HG03097 (cell line): ENCODE measurements around the gene DNAJB4.
A peak's percentile ranks its signal among the peaks of the same experiment; 100 is the strongest.
"Not testable (repeated sequence)": the region's sequence is repeated elsewhere in the genome, so short reads cannot be mapped to it uniquely, and the experiment has no call there.

Experiments used
- ATAC-seq: cut with Tn5 transposase; IDR thresholded peaks from one replicate; pipeline ENCODE4 v1.9.1; 2021; ENCODE audit not compliant: unreplicated experiment, low FRiP score

The DNAJB4 gene

GRCh38 chr1:78004719-78005447, at the start of gene DNAJB4:
Gene DNAJB4, plus strand, starts transcription at chr1:78004939. Its CDS starts 172 bp downstream, at chr1:78005111.
- peak; percentile 97 for ATAC-seq

GRCh38 chr1:77955709-77956108, 49.0 kb upstream of the DNAJB4 start:
- ATAC-seq, result no peak

GRCh38 chr1:77956464-77956863, 48.3 kb upstream of the DNAJB4 start:
- ATAC-seq, result no peak

- ATAC-seq, result no peak
Observed at GRCh38 chr1:77958391-77958790, 46.3 kb upstream of the DNAJB4 start.

- no peak for ATAC-seq
Observed at GRCh38 chr1:77958850-77959249, 45.9 kb upstream of the DNAJB4 start.

- no peak for ATAC-seq
Observed at GRCh38 chr1:77961392-77961791, 43.3 kb upstream of the DNAJB4 start.

- ATAC-seq, result no peak
Observed at GRCh38 chr1:77966291-77966690, 38.4 kb upstream of the DNAJB4 start.

- no peak for ATAC-seq
Observed at GRCh38 chr1:77970192-77970591, 34.5 kb upstream of the DNAJB4 start.

- no peak for ATAC-seq
Observed at GRCh38 chr1:77972080-77972479, 32.7 kb upstream of the DNAJB4 start.

GRCh38 chr1:77975386-77975785, 29.4 kb upstream of the DNAJB4 start:
- no peak for ATAC-seq

- no peak for ATAC-seq
Observed at GRCh38 chr1:77975907-77976306, 28.8 kb upstream of the DNAJB4 start.

GRCh38 chr1:77976433-77977076, 28.2 kb upstream of the DNAJB4 start:
- ATAC-seq, result no peak

GRCh38 chr1:77977989-77978292, 26.8 kb upstream of the DNAJB4 start:
- no peak for ATAC-seq

- peak; percentile 70 for ATAC-seq
Observed at GRCh38 chr1:77978293-77978968, 26.3 kb upstream of the DNAJB4 start.

GRCh38 chr1:77978969-77979876, 25.5 kb upstream of the DNAJB4 start, which contains the start of gene FUBP1:
Gene FUBP1, minus strand, starts transcription at chr1:77979072. Its CDS starts 68 bp downstream, at chr1:77979004.
- peak; percentile 80 for ATAC-seq

GRCh38 chr1:77983352-77983996, 21.3 kb upstream of the DNAJB4 start:
- ATAC-seq, result not testable (repeated sequence)

GRCh38 chr1:77983997-77984355, 20.8 kb upstream of the DNAJB4 start:
- no peak for ATAC-seq

GRCh38 chr1:77984629-77985028, 20.1 kb upstream of the DNAJB4 start:
- ATAC-seq, result no peak

- ATAC-seq, result no peak
Observed at GRCh38 chr1:77986810-77987209, 17.9 kb upstream of the DNAJB4 start.

- ATAC-seq, result no peak
Observed at GRCh38 chr1:77987919-77988318, 16.8 kb upstream of the DNAJB4 start.
